ENCODE data around the gene TSPOAP1.
A peak's percentile ranks its signal among the peaks of the same experiment; 100 is the strongest.

The TSPOAP1 gene

GRCh38 chr17:58329810-58330537 is 1.4 kb upstream of the TSPOAP1 start:
- peak; percentile 77 to 85 for DNase-seq
- Mint-ChIP-seq H3K4me3 (peak overlapping the region; percentile 77 to 99), H3K4me1 (peaks cover 66% of the 10 kb centered on the region), H3K27me3 (no peaks in the 10 kb centered on the region), H3K27ac (peak overlapping the region; percentile 99 to 100), H3K9me3 (no peaks in the 10 kb centered on the region)
- ATAC-seq: peak; percentile 29

GRCh38 chr17:58329035-58329809 is 627 bp upstream of the TSPOAP1 start:
- Mint-ChIP-seq H3K27me3 (no peaks in the 10 kb centered on the region), H3K4me3 (peak overlapping the region; percentile 77 to 80), H3K27ac (peak overlapping the region; percentile 92), H3K4me1 (peaks cover 67% of the 10 kb centered on the region), H3K9me3 (no peaks in the 10 kb centered on the region)
- DNase-seq (peak; percentile 89 to 95), ATAC-seq (peak; percentile 50)

- Mint-ChIP-seq H3K27ac (peak overlapping the region; percentile 92), H3K4me3 (peak overlapping the region; percentile 77 to 80), H3K27me3 (no peaks in the 10 kb centered on the region), H3K9me3 (no peaks in the 10 kb centered on the region), H3K4me1 (peaks cover 83% of the 10 kb centered on the region)
- ATAC-seq (no peak), DNase-seq (peak in 1 of 2 donors; percentile 84)
Measured at GRCh38 chr17:58327363-58328194, 1.0 kb downstream of the TSPOAP1 start.

GRCh38 chr17:58326609-58327362 is 1.8 kb downstream of the TSPOAP1 start:
- DNase-seq: peak; percentile 30 to 67

GRCh38 chr17:58325976-58326468 is 2.6 kb downstream of the TSPOAP1 start:
- H3K27me3 Mint-ChIP-seq: no peaks in the 10 kb centered on the region
- no peaks in the 10 kb centered on the region for H3K9me3 Mint-ChIP-seq
- peaks cover 77% of the 10 kb centered on the region for H3K4me1 Mint-ChIP-seq
- DNase-seq (peak; percentile 47 to 68), ATAC-seq (no peak)
- H3K4me3 Mint-ChIP-seq: peak overlapping the region; percentile 46 to 80
- H3K27ac Mint-ChIP-seq: peak overlapping the region; percentile 55 to 98

More at GRCh38 chr17:58326609-58327362, 1.8 kb downstream of the TSPOAP1 start:
- H3K4me1 Mint-ChIP-seq: peaks cover 84% of the 10 kb centered on the region
- peak overlapping the region; percentile 91 to 92 for H3K27ac Mint-ChIP-seq
- no peaks in the 10 kb centered on the region for H3K9me3 Mint-ChIP-seq
- ATAC-seq: no peak
- no peaks in the 10 kb centered on the region for H3K27me3 Mint-ChIP-seq
- H3K4me3 Mint-ChIP-seq: peak overlapping the region; percentile 66 to 80

- DNase-seq (peak; percentile 57), ATAC-seq (no peak)
- Mint-ChIP-seq H3K27ac (peak overlapping the region; percentile 29 to 98), H3K4me1 (peaks cover 73% of the 10 kb centered on the region), H3K9me3 (no peaks in the 10 kb centered on the region), H3K4me3 (peak overlapping the region; percentile 49 to 80), H3K27me3 (no peaks in the 10 kb centered on the region)
Measured at GRCh38 chr17:58325289-58325726, 3.3 kb downstream of the TSPOAP1 start.

- peak overlapping the region; percentile 29 to 98 for H3K27ac Mint-ChIP-seq
Measured at GRCh38 chr17:58324409-58325288, 3.9 kb downstream of the TSPOAP1 start.

GRCh38 chr17:58324056-58324408 is 4.6 kb downstream of the TSPOAP1 start:
- Mint-ChIP-seq H3K4me3 (peak overlapping the region in 1 of 2 donors; percentile 24), H3K27ac (peak overlapping the region in 1 of 2 donors; percentile 97), H3K9me3 (no peaks in the 10 kb centered on the region), H3K27me3 (no peaks in the 10 kb centered on the region), H3K4me1 (peaks cover 65% of the 10 kb centered on the region)
- peak in 1 of 2 donors; percentile 55 for DNase-seq
- ATAC-seq: no peak

More at GRCh38 chr17:58324409-58325288, 3.9 kb downstream of the TSPOAP1 start:
- Mint-ChIP-seq H3K4me1 (peaks cover 71% of the 10 kb centered on the region), H3K9me3 (no peaks in the 10 kb centered on the region), H3K4me3 (peak overlapping the region; percentile 49 to 80), H3K27me3 (no peaks in the 10 kb centered on the region)
- ATAC-seq (no peak), DNase-seq (peak; percentile 48 to 56)

GRCh38 chr17:58323366-58324055 is 5.1 kb downstream of the TSPOAP1 start:
- H3K27ac Mint-ChIP-seq: peak overlapping the region; percentile 59 to 97
- ATAC-seq: no peak
- no peaks in the 10 kb centered on the region for H3K27me3 Mint-ChIP-seq
- peaks cover 60% of the 10 kb centered on the region for H3K4me1 Mint-ChIP-seq
- peak in 1 of 2 donors; percentile 41 for DNase-seq
- no peaks in the 10 kb centered on the region for H3K9me3 Mint-ChIP-seq
- H3K4me3 Mint-ChIP-seq: peak overlapping the region in 1 of 2 donors; percentile 24

- H3K4me1 Mint-ChIP-seq: peaks cover 60% of the 10 kb centered on the region
Measured at GRCh38 chr17:58322581-58323185, 5.9 kb downstream of the TSPOAP1 start.

GRCh38 chr17:58321571-58322525 is 6.7 kb downstream of the TSPOAP1 start:
- H3K4me3 Mint-ChIP-seq: peak overlapping the region in 1 of 2 donors; percentile 60
- peak overlapping the region in 1 of 2 donors; percentile 97 for H3K27ac Mint-ChIP-seq
- DNase-seq (peak in 1 of 2 donors; percentile 22), ATAC-seq (no peak)
- no peaks in the 10 kb centered on the region for H3K9me3 Mint-ChIP-seq
- peaks cover 59% of the 10 kb centered on the region for H3K4me1 Mint-ChIP-seq
- H3K27me3 Mint-ChIP-seq: no peaks in the 10 kb centered on the region

More at GRCh38 chr17:58322581-58323185, 5.9 kb downstream of the TSPOAP1 start:
- DNase-seq (peak in 1 of 2 donors; percentile 21), ATAC-seq (no peak)
- H3K27me3 Mint-ChIP-seq: no peaks in the 10 kb centered on the region
- no peaks in the 10 kb centered on the region for H3K9me3 Mint-ChIP-seq
- H3K27ac Mint-ChIP-seq: peak overlapping the region; percentile 10 to 97
- H3K4me3 Mint-ChIP-seq: peak overlapping the region in 1 of 2 donors; percentile 60
